ENCODE results near the gene KATNB1.

DNA sequence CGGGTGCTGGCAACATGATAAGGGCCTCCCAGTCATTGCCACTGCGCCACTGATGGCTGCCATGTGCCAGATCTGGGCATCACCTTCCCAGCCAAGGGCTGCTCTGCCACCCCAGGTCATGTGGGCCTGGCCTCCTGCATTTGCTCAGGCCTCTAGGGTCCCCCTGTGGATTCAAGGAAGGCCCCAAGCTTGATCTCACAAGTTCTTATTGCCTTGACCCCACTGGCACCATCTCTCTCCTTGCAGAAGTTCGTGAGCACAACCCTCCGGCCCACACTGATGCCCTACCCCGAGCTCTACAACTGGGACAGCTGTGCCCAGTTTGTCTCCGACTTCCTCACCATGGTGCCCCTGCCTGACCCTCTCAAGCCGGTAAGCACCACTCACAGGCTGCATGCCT, 35.7 kb upstream of the KATNB1 start:
- TF ChIP-seq, protein P1, sequence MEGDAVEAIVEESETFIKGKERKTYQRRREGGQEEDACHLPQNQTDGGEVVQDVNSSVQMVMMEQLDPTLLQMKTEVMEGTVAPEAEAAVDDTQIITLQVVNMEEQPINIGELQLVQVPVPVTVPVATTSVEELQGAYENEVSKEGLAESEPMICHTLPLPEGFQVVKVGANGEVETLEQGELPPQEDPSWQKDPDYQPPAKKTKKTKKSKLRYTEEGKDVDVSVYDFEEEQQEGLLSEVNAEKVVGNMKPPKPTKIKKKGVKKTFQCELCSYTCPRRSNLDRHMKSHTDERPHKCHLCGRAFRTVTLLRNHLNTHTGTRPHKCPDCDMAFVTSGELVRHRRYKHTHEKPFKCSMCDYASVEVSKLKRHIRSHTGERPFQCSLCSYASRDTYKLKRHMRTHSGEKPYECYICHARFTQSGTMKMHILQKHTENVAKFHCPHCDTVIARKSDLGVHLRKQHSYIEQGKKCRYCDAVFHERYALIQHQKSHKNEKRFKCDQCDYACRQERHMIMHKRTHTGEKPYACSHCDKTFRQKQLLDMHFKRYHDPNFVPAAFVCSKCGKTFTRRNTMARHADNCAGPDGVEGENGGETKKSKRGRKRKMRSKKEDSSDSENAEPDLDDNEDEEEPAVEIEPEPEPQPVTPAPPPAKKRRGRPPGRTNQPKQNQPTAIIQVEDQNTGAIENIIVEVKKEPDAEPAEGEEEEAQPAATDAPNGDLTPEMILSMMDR (IDR thresholded peaks at IDR 0.05 in 2 of 3, conservative IDR thresholded peaks at IDR 0.05 in 1 of 3; ENCODE audit: borderline replicate concordance in 1 of 3, insufficient read depth in 1 of 3, low read depth in 2 of 3, low read length in 2 of 3): no peak
- TF ChIP-seq POLR2A (IDR thresholded peaks at IDR 0.05; ENCODE audit: borderline replicate concordance, extremely low read depth, insufficient read depth, insufficient read length) (no peak), CEBPB (IDR thresholded peaks at IDR 0.05; ENCODE audit: low read depth) (no peak), RAD21 (IDR thresholded peaks at IDR 0.05; ENCODE audit: low read depth) (no peak), POLR2AphosphoS5 (IDR thresholded peaks at IDR 0.05; ENCODE audit: low read depth, low read length) (no peak), ZFX (IDR thresholded peaks at IDR 0.05) (no peak), TCF7L2 (IDR thresholded peaks at IDR 0.05; ENCODE audit: borderline replicate concordance, extremely low read depth, insufficient read depth, insufficient read length) (no peak), EZH2 (IDR thresholded peaks at IDR 0.05) (no peak), EZH2phosphoT487 (IDR thresholded peaks at IDR 0.05; ENCODE audit: borderline replicate concordance) (no peak)
- TF ChIP-seq, protein P2, sequence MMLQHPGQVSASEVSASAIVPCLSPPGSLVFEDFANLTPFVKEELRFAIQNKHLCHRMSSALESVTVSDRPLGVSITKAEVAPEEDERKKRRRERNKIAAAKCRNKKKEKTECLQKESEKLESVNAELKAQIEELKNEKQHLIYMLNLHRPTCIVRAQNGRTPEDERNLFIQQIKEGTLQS (IDR thresholded peaks at IDR 0.05): no peak
- TF ChIP-seq, protein P3, sequence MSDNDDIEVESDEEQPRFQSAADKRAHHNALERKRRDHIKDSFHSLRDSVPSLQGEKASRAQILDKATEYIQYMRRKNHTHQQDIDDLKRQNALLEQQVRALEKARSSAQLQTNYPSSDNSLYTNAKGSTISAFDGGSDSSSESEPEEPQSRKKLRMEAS (IDR thresholded peaks at IDR 0.05): no peak
